ENCODE data around the gene B3GNT5.

The B3GNT5 gene

GRCh38 chr3:183287301-183287971, 34.4 kb downstream of the B3GNT5 start:
- DNase-seq (ENCODE audit: low read depth in 2 of 2, low spot score in 1 of 2): no peak

- DNase-seq (ENCODE audit: low read depth in 2 of 2, low spot score in 1 of 2): no peak
These were observed 35.1 kb downstream of the B3GNT5 start for GRCh38 chr3:183288117-183288516.

GRCh38 chr3:183290216-183290615, 37.2 kb downstream of the B3GNT5 start:
- no peak for DNase-seq (ENCODE audit: low read depth in 2 of 2, low spot score in 1 of 2)

- no peak for DNase-seq (ENCODE audit: low read depth in 2 of 2, low spot score in 1 of 2)
These were observed 38.5 kb downstream of the B3GNT5 start for GRCh38 chr3:183291497-183292031.

GRCh38 chr3:183293966-183294365, 40.9 kb downstream of the B3GNT5 start:
- DNase-seq (ENCODE audit: low read depth in 2 of 2, low spot score in 1 of 2): no peak

GRCh38 chr3:183295211-183295610, 42.2 kb downstream of the B3GNT5 start:
- no peak for DNase-seq (ENCODE audit: low read depth in 2 of 2, low spot score in 1 of 2)

- no peak for DNase-seq (ENCODE audit: low read depth in 2 of 2, low spot score in 1 of 2)
These were observed 43.9 kb downstream of the B3GNT5 start for GRCh38 chr3:183296944-183297343.

- DNase-seq (ENCODE audit: low read depth in 2 of 2, low spot score in 1 of 2): no peak
These were observed 45.7 kb downstream of the B3GNT5 start for GRCh38 chr3:183298701-183299153.

- DNase-seq (ENCODE audit: low read depth in 2 of 2, low spot score in 1 of 2): no peak
These were observed 46.9 kb downstream of the B3GNT5 start for GRCh38 chr3:183299976-183300375.

- DNase-seq (ENCODE audit: low read depth in 2 of 2, low spot score in 1 of 2): no peak
These were observed 48.0 kb downstream of the B3GNT5 start for GRCh38 chr3:183300996-183301562.

- DNase-seq (ENCODE audit: low read depth in 2 of 2, low spot score in 1 of 2): no peak
These were observed 49.0 kb downstream of the B3GNT5 start for GRCh38 chr3:183301937-183302580.

GRCh38 chr3:183303690-183304089, 50.6 kb downstream of the B3GNT5 start:
- DNase-seq (ENCODE audit: low read depth in 2 of 2, low spot score in 1 of 2): no peak

GRCh38 chr3:183306798-183307671, 54.0 kb downstream of the B3GNT5 start:
- peak in 1 of 2 donors; percentile 35 for DNase-seq (ENCODE audit: low read depth in 2 of 2, low spot score in 1 of 2)

GRCh38 chr3:183307749-183308148, 54.7 kb downstream of the B3GNT5 start:
- DNase-seq (ENCODE audit: low read depth in 2 of 2, low spot score in 1 of 2): no peak

GRCh38 chr3:183308751-183309150, 55.7 kb downstream of the B3GNT5 start:
- DNase-seq (ENCODE audit: low read depth in 2 of 2, low spot score in 1 of 2): no peak

- no peak for DNase-seq (ENCODE audit: low read depth in 2 of 2, low spot score in 1 of 2)
These were observed 56.2 kb downstream of the B3GNT5 start for GRCh38 chr3:183309276-183309675.

- DNase-seq (ENCODE audit: low read depth in 2 of 2, low spot score in 1 of 2): no peak
These were observed 57.9 kb downstream of the B3GNT5 start for GRCh38 chr3:183310936-183311335.

- DNase-seq (ENCODE audit: low read depth in 2 of 2, low spot score in 1 of 2): no peak
These were observed 59.4 kb downstream of the B3GNT5 start for GRCh38 chr3:183312433-183312832.

- no peak for DNase-seq (ENCODE audit: low read depth in 2 of 2, low spot score in 1 of 2)
These were observed 60.3 kb downstream of the B3GNT5 start for GRCh38 chr3:183313351-183313750.

GRCh38 chr3:183313764-183314163, 60.7 kb downstream of the B3GNT5 start:
- no peak for DNase-seq (ENCODE audit: low read depth in 2 of 2, low spot score in 1 of 2)

GRCh38 chr3:183315739-183316138, 62.7 kb downstream of the B3GNT5 start:
- DNase-seq (ENCODE audit: low read depth in 2 of 2, low spot score in 1 of 2): no peak

Measured in stimulated activated CD8-positive, alpha-beta memory T cell treated with anti-CD3 and anti-CD28 coated beads, Interleukin-4, amount 100 ng/mL, for 4 hours (primary cell).